ENCODE data around the gene CERK. TPM values are rescaled to one million over a fixed set of nuclear protein-coding genes. Genes with fewer than 3 reads are reported as not detected.

CERK gene
- total RNA-seq, 1 experiment from 2014 or later, result 24.9 TPM

DNA sequence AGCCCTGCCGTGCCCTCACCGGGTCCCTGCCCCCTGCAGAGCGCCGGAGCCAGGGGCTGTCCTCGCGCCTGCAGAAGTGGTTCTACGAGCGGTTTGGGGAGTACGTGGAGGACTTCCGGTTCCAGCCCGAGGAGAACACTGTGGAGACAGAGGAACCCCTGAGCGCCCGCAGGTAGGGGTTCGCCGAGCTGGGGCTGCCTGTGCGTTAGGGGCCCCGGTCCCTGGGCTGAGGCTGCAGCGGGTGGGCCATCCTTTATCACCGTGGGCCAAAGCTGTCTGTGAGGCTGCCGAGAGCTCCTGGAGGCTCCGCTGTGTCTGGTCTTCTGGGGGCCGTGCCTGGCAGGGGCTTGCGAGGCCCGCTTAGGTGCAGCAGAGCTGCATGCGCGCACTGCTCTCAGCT lies 75.1 kb downstream of the CERK start:
- H3K4me2 ChIP-seq, result no peak overlapping the region
- peaks cover 23% of the 10 kb centered on the region for H4K20me1 ChIP-seq (ENCODE audit: insufficient read depth)
- no TSS peak for BruUV-seq (replicated peaks)
- peaks cover 11% of the 10 kb centered on the region for H3K36me3 ChIP-seq (ENCODE audit: low read depth)
- CTCF ChIA-PET, result no interaction called here
- intact Hi-C loops (cut with micrococcal nuclease; ENCODE audit: unreplicated experiment), result loop anchor here (10.0 kb wide), 1 partner anchor 98 kb away; no protein-coding TSS in a partner anchor
- H3K27ac ChIP-seq, result no peak overlapping the region
- H2AFZ ChIP-seq, result no peak overlapping the region
- H3K27me3 ChIP-seq (ENCODE audit: insufficient read depth, low read depth), result no peaks in the 10 kb centered on the region
- no peak overlapping the region for H3K4me3 ChIP-seq
- no peaks in the 10 kb centered on the region for H3K79me2 ChIP-seq (ENCODE audit: low read depth)
- no peaks in the 10 kb centered on the region for H3K4me1 ChIP-seq (replicated peaks; ENCODE audit: insufficient read depth)
- DNase-seq, result no peak
- H3F3A ChIP-seq (ENCODE audit: insufficient read depth, low read depth), result peaks cover 7% of the 10 kb centered on the region; the same call in 1 of the 2 replicates
- no peaks in the 10 kb centered on the region for H3K9me3 ChIP-seq (ENCODE audit: insufficient read depth, low read depth)
- H3K9me2 ChIP-seq (ENCODE audit: insufficient read depth), result no peaks in the 10 kb centered on the region
- TF ChIP-seq EZH2 (IDR thresholded peaks at IDR 0.05; ENCODE audit: low read depth) (no peak), CTCF (conservative IDR thresholded peaks at IDR 0.05) (no peak)
- POLR2A ChIA-PET (ENCODE audit: unreplicated experiment), result no interaction called here

DNA sequence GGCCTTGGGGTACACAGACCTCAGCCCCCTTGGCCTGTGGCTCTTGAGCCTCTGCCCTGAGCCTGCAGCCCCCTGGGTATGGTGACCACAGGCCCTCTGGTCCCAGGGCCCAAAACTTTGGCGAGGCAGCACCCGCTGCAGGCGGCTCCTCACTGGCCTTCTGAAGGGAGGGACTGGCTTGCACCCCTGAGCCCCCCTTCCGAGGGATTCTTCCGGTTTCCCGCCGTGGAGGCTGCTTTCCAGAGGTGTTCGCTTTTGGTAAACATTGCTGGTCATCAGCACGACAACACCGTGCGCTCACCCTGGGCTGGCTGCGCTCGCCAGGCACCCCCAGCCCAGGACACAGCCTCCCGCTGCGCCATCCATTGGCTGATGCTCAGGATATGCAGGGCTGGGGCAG lies 75.8 kb downstream of the CERK start:
- ChIA-PET POLR2A (ENCODE audit: unreplicated experiment) (no interaction called here), CTCF (no interaction called here)
- H3K4me3 ChIP-seq, result no peak overlapping the region
- H3K9me3 ChIP-seq (ENCODE audit: insufficient read depth, low read depth), result no peaks in the 10 kb centered on the region
- DNase-seq, result no peak
- H3K9me2 ChIP-seq (ENCODE audit: insufficient read depth), result no peaks in the 10 kb centered on the region
- no peak overlapping the region for H2AFZ ChIP-seq
- intact Hi-C loops (cut with micrococcal nuclease; ENCODE audit: unreplicated experiment), result loop anchor here (10.0 kb wide), 1 partner anchor 97 kb away; no protein-coding TSS in a partner anchor
- peaks cover 6% of the 10 kb centered on the region; the same call in 1 of the 2 replicates for H3F3A ChIP-seq (ENCODE audit: insufficient read depth, low read depth)
- no peaks in the 10 kb centered on the region for H3K4me1 ChIP-seq (replicated peaks; ENCODE audit: insufficient read depth)
- peaks cover 6% of the 10 kb centered on the region; the same call in 1 of the 2 replicates for H3K36me3 ChIP-seq (ENCODE audit: low read depth)
- peaks cover 30% of the 10 kb centered on the region for H4K20me1 ChIP-seq (ENCODE audit: insufficient read depth)
- no TSS peak for BruUV-seq (replicated peaks)
- no peak overlapping the region for H3K27ac ChIP-seq
- TF ChIP-seq CTCF (conservative IDR thresholded peaks at IDR 0.05), result no peak
- TF ChIP-seq EZH2 (IDR thresholded peaks at IDR 0.05; ENCODE audit: low read depth), result no peak
- no peak overlapping the region for H3K4me2 ChIP-seq
- H3K79me2 ChIP-seq (ENCODE audit: low read depth), result no peaks in the 10 kb centered on the region
- H3K27me3 ChIP-seq (ENCODE audit: insufficient read depth, low read depth), result no peaks in the 10 kb centered on the region

DNA sequence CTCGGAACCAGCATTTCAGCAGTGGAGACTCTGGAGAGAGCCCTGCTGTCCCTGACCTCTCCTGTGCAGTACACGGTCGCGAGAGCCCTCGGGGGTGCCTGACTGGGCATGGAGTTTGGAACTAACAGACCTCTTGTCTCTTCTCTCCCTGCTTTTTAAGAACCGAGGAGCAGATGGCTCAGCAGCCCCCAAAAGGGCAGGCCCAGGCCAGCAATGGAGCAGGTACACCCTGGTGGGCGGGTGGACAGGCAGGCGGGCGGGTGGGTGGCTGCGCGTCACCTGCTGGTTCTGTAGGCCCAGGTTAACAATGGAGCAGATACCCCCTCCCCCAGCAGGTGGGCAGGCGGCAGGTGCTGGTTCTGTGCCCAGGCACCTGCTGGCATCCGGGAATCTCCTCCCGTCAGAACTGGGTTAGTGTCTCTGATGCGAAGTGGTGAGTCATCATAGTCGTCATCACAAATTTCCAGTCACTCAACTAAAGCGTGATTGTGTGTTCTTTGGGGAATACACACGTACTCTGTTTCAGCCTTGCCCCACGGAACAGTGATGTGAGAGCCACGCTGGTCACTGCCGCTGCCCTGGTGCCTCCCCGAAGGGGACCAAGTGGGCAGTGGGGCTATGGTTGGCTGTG lies 76.7 kb downstream of the CERK start:
- Histone ChIP-seq H3K4me1 (replicated peaks; ENCODE audit: insufficient read depth) (no peaks in the 10 kb centered on the region), H3K4me2 (no peak overlapping the region), H2AFZ (no peak overlapping the region), H3K9me2 (ENCODE audit: insufficient read depth) (no peaks in the 10 kb centered on the region), H3K4me3 (no peak overlapping the region), H3K36me3 (ENCODE audit: low read depth) (no peaks in the 10 kb centered on the region), H3K27me3 (ENCODE audit: insufficient read depth, low read depth) (no peaks in the 10 kb centered on the region), H3K9me3 (ENCODE audit: insufficient read depth, low read depth) (no peaks in the 10 kb centered on the region), H3F3A (ENCODE audit: insufficient read depth, low read depth) (0 out of 2 replicates have a peak, but pooled peaks cover 3% of the 10 kb centered on the region), H3K27ac (no peak overlapping the region), H4K20me1 (ENCODE audit: insufficient read depth) (peaks cover 39% of the 10 kb centered on the region), H3K79me2 (ENCODE audit: low read depth) (no peaks in the 10 kb centered on the region)
- ChIA-PET POLR2A (ENCODE audit: unreplicated experiment) (interaction anchor here (0.7 kb wide), 1 partner anchor 326 kb away, joined by 5 read pairs; the partner anchor contains the start of gene TRMU), CTCF (no interaction called here)
- no peak for TF ChIP-seq CTCF (conservative IDR thresholded peaks at IDR 0.05)
- no peak for TF ChIP-seq EZH2 (IDR thresholded peaks at IDR 0.05; ENCODE audit: low read depth)
- intact Hi-C loops (cut with micrococcal nuclease; ENCODE audit: unreplicated experiment), result loop anchor here (10.0 kb wide), 1 partner anchor 97 kb away; no protein-coding TSS in a partner anchor
- peak in 1 of 2 experiments; percentile 39 for DNase-seq
- no TSS peak for BruUV-seq (replicated peaks)

Measured in PC-9 (cell line).